Ovary (tissue), 3 donors: ENCODE measurements around the gene F5.

Experiments used
- EP300 ChIP-seq: sonication (generic); formaldehyde crosslinking; IDR thresholded peaks from one replicate; pipeline ENCODE4 v1.6.1; 2017; ENCODE audit warnings: antibody characterized with exemption
- POLR2A ChIP-seq: fragments of 450-650 bp; IDR thresholded peaks from one replicate; pipeline ENCODE4 v1.6.1; 2017; ENCODE audit warnings: antibody characterized with exemption, mild to moderate bottlenecking, moderate library complexity
- TF ChIP-seq, protein P1 (sequence below), 3 donors: fragments of 450-650 bp in 2 of 3; fragments of 200-600 bp in 1 of 3; IDR thresholded peaks; one replicate each; pipeline versions ENCODE4 v1.5.1 to v1.8.0; 2016 to 2022; ENCODE audit warnings: antibody characterized with exemption in 3 of 3, mild to moderate bottlenecking in 1 of 3
- donor health status: DM: no; HTN: no; CAD: no.

DNA sequence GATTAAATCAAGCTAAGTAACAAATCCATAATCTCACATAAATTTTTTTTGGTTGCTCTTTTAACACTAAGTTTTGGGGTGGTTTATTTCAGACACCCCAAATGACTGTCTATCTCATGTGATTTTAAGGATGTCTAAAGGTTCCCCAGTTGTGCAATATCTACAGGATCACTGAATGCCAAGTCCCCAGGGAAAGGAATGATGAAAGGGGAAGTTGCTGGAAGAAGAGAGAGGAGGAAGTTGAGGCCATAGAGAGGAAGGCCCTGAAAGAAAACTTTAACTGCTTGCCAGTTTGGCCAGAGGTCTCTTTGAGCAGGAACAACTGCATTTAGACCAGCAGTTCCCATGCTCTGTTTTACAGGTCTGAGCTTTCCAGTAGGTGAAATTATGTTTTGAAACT is 73.1 kb downstream of the F5 start:
- TF ChIP-seq, protein P1, sequence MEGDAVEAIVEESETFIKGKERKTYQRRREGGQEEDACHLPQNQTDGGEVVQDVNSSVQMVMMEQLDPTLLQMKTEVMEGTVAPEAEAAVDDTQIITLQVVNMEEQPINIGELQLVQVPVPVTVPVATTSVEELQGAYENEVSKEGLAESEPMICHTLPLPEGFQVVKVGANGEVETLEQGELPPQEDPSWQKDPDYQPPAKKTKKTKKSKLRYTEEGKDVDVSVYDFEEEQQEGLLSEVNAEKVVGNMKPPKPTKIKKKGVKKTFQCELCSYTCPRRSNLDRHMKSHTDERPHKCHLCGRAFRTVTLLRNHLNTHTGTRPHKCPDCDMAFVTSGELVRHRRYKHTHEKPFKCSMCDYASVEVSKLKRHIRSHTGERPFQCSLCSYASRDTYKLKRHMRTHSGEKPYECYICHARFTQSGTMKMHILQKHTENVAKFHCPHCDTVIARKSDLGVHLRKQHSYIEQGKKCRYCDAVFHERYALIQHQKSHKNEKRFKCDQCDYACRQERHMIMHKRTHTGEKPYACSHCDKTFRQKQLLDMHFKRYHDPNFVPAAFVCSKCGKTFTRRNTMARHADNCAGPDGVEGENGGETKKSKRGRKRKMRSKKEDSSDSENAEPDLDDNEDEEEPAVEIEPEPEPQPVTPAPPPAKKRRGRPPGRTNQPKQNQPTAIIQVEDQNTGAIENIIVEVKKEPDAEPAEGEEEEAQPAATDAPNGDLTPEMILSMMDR (IDR thresholded peaks at IDR 0.05): no peak
- TF ChIP-seq POLR2A (no peak), EP300 (no peak)
